Dendritic cell treated with granulocyte-macrophage colony-stimulating factor and Interleukin-4, amounts not matched to agents 40 ng/mL and 50 ng/mL, for 4 days (primary cell): ENCODE measurements around the gene TRIM38.
A peak's percentile ranks its signal among the peaks of the same experiment; 100 is the strongest.
"Not testable (repeated sequence)": the region's sequence is repeated elsewhere in the genome, so short reads cannot be mapped to it uniquely, and the experiment has no call there.

Experiments
- H3K27ac Mint-ChIP-seq: one replicate; pipeline ENCODE4 v1.8.0; 2022; ENCODE audit warnings: mild to moderate bottlenecking, mixed read lengths
- H3K27me3 Mint-ChIP-seq: one replicate; pipeline ENCODE4 v1.8.0; 2022; ENCODE audit warnings: mild to moderate bottlenecking, mixed read lengths
- H3K36me3 Mint-ChIP-seq: one replicate; pipeline ENCODE4 v1.8.0; 2022; ENCODE audit warnings: low read depth, mixed read lengths
- H3K4me1 Mint-ChIP-seq: one replicate; pipeline ENCODE4 v1.8.0; 2022; ENCODE audit warnings: low read depth, mixed read lengths
- H3K4me3 Mint-ChIP-seq: one replicate; pipeline ENCODE4 v1.8.0; 2022; ENCODE audit warnings: mild to moderate bottlenecking, moderate library complexity, mixed read lengths
- H3K9me3 Mint-ChIP-seq: one replicate; pipeline ENCODE4 v1.8.0; 2022; ENCODE audit warnings: mixed read lengths
- intact Hi-C: fragments of 100-400 bp; cut with micrococcal nuclease; formaldehyde crosslinking; loops from one replicate; pipeline ENCODE4 v1.15.0; 2022

The TRIM38 gene

DNA sequence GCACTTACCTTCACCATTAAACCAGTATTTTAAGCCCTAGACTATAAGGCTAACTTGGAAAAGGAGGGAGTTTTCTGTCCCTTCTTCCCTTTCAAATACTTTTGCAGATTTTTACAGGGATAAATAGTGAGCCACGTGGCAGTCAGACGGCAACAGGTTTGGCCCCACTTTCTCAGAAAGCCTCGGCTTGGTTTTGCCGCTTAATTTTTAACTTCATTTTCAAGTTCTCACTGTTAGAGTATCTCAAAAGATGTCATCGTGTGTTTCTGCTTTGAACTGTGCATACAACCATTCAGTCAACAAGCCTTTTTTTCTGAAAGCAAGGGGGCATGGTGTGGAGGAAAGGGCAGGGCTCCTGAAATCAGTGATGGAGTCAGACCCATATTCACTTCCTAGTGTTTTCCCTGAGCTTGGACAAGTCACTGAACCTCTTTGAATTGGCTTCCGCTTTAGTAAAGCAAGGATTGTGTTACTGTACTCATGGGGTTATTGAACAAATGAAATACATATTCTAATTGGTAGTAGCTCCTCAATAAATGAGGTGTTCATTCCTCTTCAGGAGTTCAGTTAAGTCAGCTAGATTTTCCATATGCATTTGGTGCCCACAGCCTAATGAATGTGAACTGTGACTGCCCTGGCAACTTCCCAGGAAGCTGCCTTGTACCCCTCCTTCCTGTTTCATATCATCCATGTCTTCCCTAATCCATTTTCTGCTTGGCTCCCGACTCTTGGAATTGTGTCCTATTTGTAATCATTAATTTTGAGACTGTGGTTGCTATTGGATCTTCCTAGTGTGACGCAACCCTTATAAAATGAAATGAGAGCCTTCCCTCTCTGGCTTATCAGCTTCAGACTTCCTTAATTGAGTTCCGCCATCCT, 31.8 kb upstream of the TRIM38 start, which contains the start of gene SLC17A2:
Gene SLC17A2 (minus strand): TSS at position 160 of the 879 bp plus-strand sequence. CDS start 4,895 bp downstream, outside the sequence.
- Mint-ChIP-seq H3K27ac (no peak within 1 kb of the TSS), H3K4me3 (no peak within 1 kb of the TSS), H3K27me3 (no peaks in the 10 kb centered on the region), H3K9me3 (peaks cover 7% of the 10 kb centered on the region), H3K4me1 (peaks cover 5% of the 10 kb centered on the region), H3K36me3 (no peaks in the 10 kb centered on the region)
- intact Hi-C loops: no loop called here

DNA sequence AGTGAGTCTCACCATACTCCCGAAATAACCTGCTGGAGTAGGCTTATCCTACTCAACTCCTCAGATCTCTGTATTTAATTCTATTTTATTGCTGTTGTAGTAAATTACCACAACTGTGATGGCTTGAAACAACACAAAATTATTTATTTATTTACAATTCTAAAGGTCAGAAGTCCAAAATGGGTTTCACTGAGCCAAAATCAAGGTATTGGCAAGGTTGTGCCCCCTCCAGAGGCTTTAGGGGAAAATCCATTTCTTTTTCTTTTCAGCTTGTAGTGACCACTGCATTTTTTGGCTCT, 31.2 kb upstream of the TRIM38 start:
- no peak overlapping the region for H3K4me3 Mint-ChIP-seq

DNA sequence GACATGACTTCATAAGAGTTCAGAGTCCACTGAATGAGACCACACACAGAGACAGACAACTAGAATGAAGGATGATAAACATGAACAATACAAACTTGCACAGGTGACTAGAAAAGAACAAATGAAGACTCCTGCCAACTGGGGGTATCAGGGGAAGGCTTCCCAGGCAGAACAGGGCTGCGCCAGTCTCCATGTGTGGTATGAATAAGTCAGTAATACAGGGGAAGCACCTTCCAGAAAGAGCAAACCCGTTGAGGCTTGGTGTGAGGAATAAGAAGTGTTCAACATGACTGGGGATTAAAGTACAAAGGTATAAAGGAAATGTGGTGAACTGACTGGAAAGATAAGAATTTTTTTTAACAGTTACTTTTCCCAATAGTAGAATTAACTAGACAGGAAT, 28.4 kb upstream of the TRIM38 start:
- intact Hi-C loops: no loop called here
- Mint-ChIP-seq H3K4me3 (no peak overlapping the region), H3K36me3 (no peaks in the 10 kb centered on the region), H3K4me1 (peaks cover 5% of the 10 kb centered on the region), H3K27ac (no peak overlapping the region), H3K27me3 (peaks cover 2% of the 10 kb centered on the region), H3K9me3 (peaks cover 7% of the 10 kb centered on the region)

More for the DNA sequence above, 31.2 kb upstream of the TRIM38 start:
- H3K9me3 Mint-ChIP-seq: peaks cover 7% of the 10 kb centered on the region
- H3K4me1 Mint-ChIP-seq: peaks cover 5% of the 10 kb centered on the region
- intact Hi-C loops: no loop called here
- no peak overlapping the region for H3K27ac Mint-ChIP-seq
- H3K36me3 Mint-ChIP-seq: no peaks in the 10 kb centered on the region
- H3K27me3 Mint-ChIP-seq: no peaks in the 10 kb centered on the region

DNA sequence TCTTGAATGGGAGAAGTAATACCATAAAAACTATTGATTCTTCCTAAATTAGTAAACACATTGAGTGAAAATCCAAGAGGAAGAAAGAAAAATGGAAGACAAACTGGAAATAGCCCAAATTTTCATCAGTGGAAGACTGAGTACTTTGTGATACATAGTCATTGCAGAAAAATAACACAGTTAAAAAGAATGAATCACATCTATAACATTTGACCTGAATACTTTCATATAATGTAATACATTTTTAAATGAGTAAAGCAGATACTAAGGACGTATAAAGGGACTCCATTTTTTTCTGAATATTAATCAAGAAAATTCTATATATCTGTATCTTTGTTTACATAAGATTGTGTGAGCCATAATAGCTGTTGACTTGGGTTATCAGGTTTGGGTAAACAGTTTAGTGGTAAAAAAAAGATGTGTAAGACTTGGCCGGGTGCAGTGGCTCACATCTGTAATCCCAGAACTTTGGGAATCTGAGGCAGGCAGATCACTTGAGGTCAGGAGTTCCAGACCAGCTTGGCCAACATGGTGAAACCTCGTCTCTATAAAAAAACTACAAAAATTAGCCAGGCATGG, 27.8 kb upstream of the TRIM38 start:
- intact Hi-C loops: no loop called here
- Mint-ChIP-seq H3K9me3 (peaks cover 7% of the 10 kb centered on the region), H3K4me3 (no peak overlapping the region), H3K27ac (no peak overlapping the region), H3K4me1 (peaks cover 5% of the 10 kb centered on the region), H3K36me3 (no peaks in the 10 kb centered on the region), H3K27me3 (peaks cover 2% of the 10 kb centered on the region)

DNA sequence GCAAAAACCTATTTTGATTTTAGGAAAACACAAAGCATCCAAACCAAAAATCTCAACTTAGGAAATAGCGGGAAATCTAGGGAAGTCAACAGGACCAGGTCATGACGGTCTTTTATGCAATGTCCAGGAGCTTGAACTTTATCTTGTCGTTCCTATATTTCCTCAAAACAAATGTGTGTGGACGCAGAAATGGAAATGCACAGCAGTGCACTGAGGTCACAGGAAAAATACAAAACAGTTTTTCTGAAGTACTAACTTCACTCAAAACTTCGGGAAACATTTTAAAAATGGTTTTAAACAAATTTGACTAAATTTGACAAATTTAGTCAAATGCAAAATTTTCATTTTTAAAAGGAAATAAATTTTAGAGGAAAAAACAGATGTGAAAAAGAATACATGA, 26.6 kb upstream of the TRIM38 start:
- Mint-ChIP-seq H3K27me3 (peaks cover 2% of the 10 kb centered on the region), H3K27ac (no peak overlapping the region), H3K4me3 (no peak overlapping the region), H3K36me3 (no peaks in the 10 kb centered on the region), H3K9me3 (peaks cover 5% of the 10 kb centered on the region), H3K4me1 (peaks cover 4% of the 10 kb centered on the region)
- intact Hi-C loops: no loop called here

DNA sequence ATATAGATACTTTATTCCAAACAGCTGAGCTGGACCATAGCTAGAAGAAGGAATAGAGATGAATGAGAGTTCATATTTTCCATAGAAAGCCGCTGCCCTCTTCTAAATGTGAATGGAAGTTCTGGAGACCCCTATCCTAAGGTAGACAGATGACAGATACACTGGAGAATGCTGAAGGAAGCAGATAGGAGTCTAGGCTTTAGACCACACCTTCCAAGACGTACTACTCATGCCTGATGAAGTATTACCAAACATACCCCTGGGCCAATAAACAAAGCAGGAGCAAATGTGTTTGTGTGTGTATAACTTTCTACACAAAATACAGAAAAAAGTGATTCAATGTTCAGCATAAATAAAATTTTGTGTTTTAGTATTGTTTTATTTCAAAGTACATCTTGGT, 23.0 kb upstream of the TRIM38 start:
- Mint-ChIP-seq H3K4me1 (no peaks in the 10 kb centered on the region), H3K4me3 (no peak overlapping the region), H3K27ac (no peak overlapping the region), H3K36me3 (no peaks in the 10 kb centered on the region), H3K9me3 (no peaks in the 10 kb centered on the region), H3K27me3 (peaks cover 2% of the 10 kb centered on the region)
- intact Hi-C loops: no loop called here

DNA sequence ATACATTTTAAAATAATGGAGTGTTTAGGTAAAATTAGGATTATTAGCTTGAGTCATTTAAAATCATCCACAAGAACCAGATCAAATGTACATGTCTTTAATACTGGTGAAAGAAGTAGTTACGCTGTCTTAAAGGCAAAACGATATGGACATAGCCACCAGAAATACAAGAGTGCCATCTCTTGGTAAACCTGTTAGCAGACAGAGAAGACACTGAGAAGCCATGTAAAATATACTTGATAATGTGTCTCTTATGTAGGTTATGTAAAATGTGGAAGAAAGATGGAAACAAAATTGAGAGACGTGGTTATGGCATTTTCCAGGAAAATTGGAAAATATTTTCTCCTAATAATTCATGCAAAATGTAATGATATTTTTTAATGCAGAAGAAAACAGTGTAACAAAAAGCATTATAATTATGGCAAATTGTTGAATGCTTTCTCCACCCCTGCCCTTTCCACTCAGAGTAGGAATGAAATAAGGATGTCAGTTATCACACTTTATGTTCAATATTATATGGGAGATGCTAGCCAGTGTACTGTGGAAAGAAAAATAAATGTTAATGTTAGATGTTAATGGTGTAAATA, 19.9 kb upstream of the TRIM38 start:
- Mint-ChIP-seq H3K9me3 (peaks cover 7% of the 10 kb centered on the region), H3K4me1 (no peaks in the 10 kb centered on the region), H3K36me3 (no peaks in the 10 kb centered on the region), H3K27me3 (peaks cover 4% of the 10 kb centered on the region), H3K27ac (no peak overlapping the region), H3K4me3 (no peak overlapping the region)
- intact Hi-C loops: loop anchor here (2.0 kb wide), 2 partner anchors 154 to 222 kb away; no protein-coding TSS in a partner anchor

DNA sequence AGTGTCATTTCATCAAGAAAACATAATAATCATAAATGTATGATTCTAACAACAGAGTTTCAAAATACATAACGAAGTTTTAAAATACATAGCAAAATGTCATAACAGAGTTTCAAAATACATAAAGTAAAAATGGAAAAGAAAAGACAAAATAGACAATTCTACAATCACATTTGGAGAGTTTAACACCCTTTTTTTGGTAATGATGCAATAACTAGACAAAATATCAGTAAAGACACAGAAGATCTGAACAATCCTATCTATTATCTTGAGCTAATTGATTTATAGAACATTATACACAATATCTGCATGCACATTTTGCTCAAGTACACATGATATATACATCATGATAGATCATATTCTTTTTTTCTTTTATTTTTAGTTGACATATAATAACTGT, 18.7 kb upstream of the TRIM38 start:
- intact Hi-C loops: loop anchor here (2.0 kb wide), 2 partner anchors 155 to 223 kb away; no protein-coding TSS in a partner anchor
- Mint-ChIP-seq H3K4me1 (no peaks in the 10 kb centered on the region), H3K4me3 (no peak overlapping the region), H3K27me3 (peaks cover 2% of the 10 kb centered on the region), H3K36me3 (no peaks in the 10 kb centered on the region), H3K9me3 (peaks cover 7% of the 10 kb centered on the region), H3K27ac (no peak overlapping the region)

DNA sequence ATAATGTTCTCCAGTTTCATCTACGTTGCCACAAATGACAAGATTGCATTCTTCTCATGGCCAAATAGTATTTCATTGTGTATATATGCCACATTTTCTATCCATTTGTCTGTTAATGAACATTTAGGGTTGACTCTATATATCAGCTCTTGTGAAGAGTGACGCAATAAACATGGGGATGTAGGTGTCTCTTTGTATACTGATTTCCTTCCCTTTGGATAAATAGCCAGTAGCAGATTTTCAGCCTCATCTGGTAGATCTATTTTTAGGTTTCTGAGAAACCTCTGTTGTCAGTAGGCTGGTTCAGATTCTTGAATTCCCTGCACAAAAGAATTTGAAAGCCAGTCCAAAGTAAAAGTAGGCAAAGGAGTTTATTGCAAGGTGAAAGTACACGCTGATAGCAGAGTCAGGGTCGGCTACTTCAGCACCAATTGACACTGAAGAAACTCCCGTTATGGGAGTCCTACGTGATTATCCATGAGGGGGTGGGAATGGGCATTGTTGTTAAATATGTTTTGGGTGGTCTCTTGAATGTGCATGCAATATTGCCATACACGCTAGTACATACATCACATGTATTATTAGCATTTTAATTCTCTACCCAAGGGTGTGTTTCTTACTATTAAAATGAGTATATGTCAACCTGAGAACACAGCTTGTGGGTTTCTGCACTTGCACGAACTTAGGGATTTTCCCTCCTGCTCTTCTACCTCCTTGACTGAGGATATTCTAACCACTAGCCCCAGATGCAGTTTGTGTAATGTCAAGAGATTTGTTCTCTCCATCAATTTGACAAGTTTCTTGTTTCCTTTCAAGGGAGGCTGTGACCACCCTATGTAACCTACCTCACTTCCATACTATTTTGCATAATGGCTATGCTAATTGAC, 17.7 kb upstream of the TRIM38 start:
- Mint-ChIP-seq H3K27me3 (peaks cover 2% of the 10 kb centered on the region), H3K9me3 (peaks cover 7% of the 10 kb centered on the region), H3K4me3 (no peak overlapping the region), H3K27ac (no peak overlapping the region), H3K4me1 (no peaks in the 10 kb centered on the region), H3K36me3 (no peaks in the 10 kb centered on the region)
- intact Hi-C loops: no loop called here

DNA sequence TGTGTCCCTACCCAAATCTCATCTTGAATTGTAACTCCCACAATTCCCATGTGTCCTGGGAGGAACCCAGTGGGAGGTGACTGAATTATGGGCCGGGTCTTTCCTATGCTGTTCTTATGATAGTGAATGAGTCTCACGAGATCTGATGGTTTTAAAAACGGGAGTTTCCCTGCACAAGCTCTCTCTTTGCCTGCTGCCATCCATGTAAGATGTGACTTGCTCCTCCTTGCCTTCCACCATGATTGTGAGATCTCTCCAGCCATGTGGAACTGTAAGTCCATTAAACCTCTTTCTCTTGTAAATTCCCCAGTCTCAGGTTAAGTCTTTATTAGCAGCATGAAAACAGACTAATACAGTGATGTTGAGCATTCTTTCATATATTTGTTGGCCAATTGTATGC, 16.9 kb upstream of the TRIM38 start:
- H3K4me3 Mint-ChIP-seq, H3K27ac Mint-ChIP-seq, H3K4me1 Mint-ChIP-seq, H3K36me3 Mint-ChIP-seq, H3K9me3 Mint-ChIP-seq, H3K27me3 Mint-ChIP-seq, intact Hi-C loops: not testable (repeated sequence)

DNA sequence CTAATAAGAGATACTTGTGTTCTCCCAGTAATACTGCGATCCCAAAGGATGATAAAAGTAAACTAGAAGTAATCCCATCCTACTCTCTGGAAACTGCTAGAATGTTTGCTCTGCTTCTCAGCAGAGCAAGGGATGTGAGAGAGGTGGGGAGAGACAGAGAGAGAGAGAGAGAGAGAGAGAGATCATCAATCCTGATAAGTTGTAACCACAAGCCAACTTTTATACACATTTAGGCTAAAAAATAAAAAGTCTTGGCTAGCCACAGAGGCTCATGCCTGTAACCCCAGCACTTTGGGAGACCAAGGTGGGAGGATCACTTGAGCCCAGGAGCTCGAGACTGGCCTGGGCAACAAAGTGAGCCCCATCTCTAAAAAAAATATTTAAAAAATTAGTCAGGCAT, 16.0 kb upstream of the TRIM38 start:
- H3K4me1 Mint-ChIP-seq: no peaks in the 10 kb centered on the region
- H3K4me3 Mint-ChIP-seq: no peak overlapping the region
- H3K9me3 Mint-ChIP-seq: peaks cover 7% of the 10 kb centered on the region
- intact Hi-C loops: no loop called here
- peak overlapping the region; percentile 17 for H3K27ac Mint-ChIP-seq
- H3K36me3 Mint-ChIP-seq: no peaks in the 10 kb centered on the region
- peaks cover 4% of the 10 kb centered on the region for H3K27me3 Mint-ChIP-seq

DNA sequence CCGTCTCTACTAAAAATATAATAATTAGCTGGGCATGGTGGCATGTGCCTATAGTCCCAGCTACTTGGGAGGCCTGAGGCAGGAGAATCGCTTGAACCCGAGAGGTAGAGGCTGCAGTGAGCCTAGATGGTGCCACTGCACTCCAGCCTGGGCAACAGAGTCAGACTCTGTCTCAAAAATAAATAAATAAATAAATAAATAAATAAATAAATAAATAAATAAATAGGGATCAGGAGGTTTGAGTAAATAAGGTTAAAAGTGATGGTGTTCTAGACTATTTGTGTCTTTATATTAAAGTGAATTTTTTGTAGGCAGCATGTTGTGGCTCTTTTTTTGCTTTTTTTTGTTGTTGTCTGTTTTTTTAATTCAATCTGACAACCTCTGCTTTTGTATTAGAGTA, 15.1 kb upstream of the TRIM38 start:
- H3K9me3 Mint-ChIP-seq, H3K27me3 Mint-ChIP-seq, intact Hi-C loops, H3K4me1 Mint-ChIP-seq, H3K36me3 Mint-ChIP-seq, H3K27ac Mint-ChIP-seq, H3K4me3 Mint-ChIP-seq: not testable (repeated sequence)

DNA sequence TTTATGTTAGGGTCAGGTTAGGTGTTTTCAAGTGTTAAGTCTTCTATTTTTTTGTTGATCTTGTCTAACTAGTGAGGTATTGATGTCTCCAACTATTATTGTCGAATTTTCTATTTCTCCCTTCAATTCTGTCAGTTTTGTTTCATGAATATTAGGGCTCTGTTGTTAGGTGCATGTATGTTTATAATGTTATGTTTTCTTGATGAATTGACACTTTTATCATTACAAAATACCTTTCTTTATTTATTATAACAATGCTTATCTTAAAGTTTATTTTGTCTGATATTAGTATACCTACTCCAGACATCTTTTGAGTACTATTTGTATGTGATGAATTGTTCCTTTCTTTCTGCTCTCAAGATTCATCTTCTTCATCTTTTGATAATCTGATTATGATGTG, 12.9 kb upstream of the TRIM38 start:
- Mint-ChIP-seq H3K4me3 (no peak overlapping the region), H3K9me3 (peaks cover 7% of the 10 kb centered on the region), H3K27me3 (peaks cover 4% of the 10 kb centered on the region), H3K27ac (no peak overlapping the region), H3K36me3 (no peaks in the 10 kb centered on the region), H3K4me1 (peaks cover 6% of the 10 kb centered on the region)
- intact Hi-C loops: no loop called here

DNA sequence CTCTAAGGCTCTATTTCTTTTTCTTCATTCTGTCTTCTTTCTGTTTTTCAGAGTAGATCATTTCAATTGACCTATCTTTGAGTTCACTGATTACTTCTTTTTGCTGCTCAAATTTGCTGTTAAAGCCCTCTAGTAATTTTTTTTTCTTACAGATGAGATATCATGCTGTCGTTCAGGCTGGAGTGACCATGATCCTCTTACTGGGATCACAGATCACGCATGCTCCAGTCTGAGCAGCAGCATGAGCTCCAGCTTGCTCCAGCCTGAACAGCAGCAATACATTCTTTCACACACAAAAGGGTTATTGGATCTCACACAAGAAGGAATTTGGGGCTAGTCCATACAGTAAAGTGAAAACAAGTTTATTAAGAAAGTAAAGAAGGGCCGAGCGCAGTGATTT, 12.3 kb upstream of the TRIM38 start:
- no peak overlapping the region for H3K27ac Mint-ChIP-seq
- peaks cover 7% of the 10 kb centered on the region for H3K9me3 Mint-ChIP-seq

More for the DNA sequence above, 12.3 kb upstream of the TRIM38 start:
- Mint-ChIP-seq H3K4me1 (peaks cover 6% of the 10 kb centered on the region), H3K4me3 (no peak overlapping the region), H3K27me3 (peaks cover 4% of the 10 kb centered on the region), H3K36me3 (no peaks in the 10 kb centered on the region)
- intact Hi-C loops: no loop called here
